GM12891 (cell line): ENCODE measurements around the gene TEX9.
"Not testable (repeated sequence)": the region's sequence is repeated elsewhere in the genome, so short reads cannot be mapped to it uniquely, and the experiment has no call there.

Experiments used
- DNase-seq: peaks from one replicate; pipeline ENCODE4 v3.0.0; 2011; ENCODE audit warnings: low spot score; ENCODE audit not compliant: insufficient read length
- FAIRE-seq: peaks from 2 replicates; lab custom pipeline; 2011; peaks lifted over from hg19 to GRCh38; lab: Jason Lieb, UNC
- PAX5 ChIP-seq: IDR thresholded peaks from 2 replicates; pipeline ENCODE4 v1.6.1; 2011; ENCODE audit warnings: low read length, moderate library complexity, mild to moderate bottlenecking; ENCODE audit not compliant: insufficient read depth, severe bottlenecking
- POLR2A ChIP-seq: IDR thresholded peaks from 2 replicates; pipeline ENCODE4 v1.6.1; 2011; ENCODE audit warnings: low read depth, low read length, control low read depth
- POLR2AphosphoS5 ChIP-seq: IDR thresholded peaks from 2 replicates; pipeline ENCODE4 v1.6.1; 2011; ENCODE audit warnings: low read depth, low read length, control low read depth
- POU2F2 ChIP-seq: IDR thresholded peaks from 2 replicates; pipeline ENCODE4 v1.6.1; 2011; ENCODE audit warnings: low read depth, mild to moderate bottlenecking, control low read depth, low read length, moderate library complexity
- SPI1 ChIP-seq: IDR thresholded peaks from 2 replicates; pipeline ENCODE4 v1.6.1; 2011; ENCODE audit warnings: low read depth, low read length, control low read depth
- TAF1 ChIP-seq: IDR thresholded peaks from 2 replicates; pipeline ENCODE4 v1.6.1; 2011; ENCODE audit warnings: low read depth, low read length, control low read depth

The TEX9 gene

GRCh38 chr15:56353119-56353518 lies 12.1 kb upstream of the TEX9 start:
- TF ChIP-seq SPI1 (no peak), POU2F2 (no peak), POLR2A (no peak), POLR2AphosphoS5 (no peak), TAF1 (no peak), PAX5 (no peak)
- DNase-seq (no peak), FAIRE-seq (no peak)

GRCh38 chr15:56353740-56354139 lies 11.5 kb upstream of the TEX9 start:
- TF ChIP-seq POU2F2 (no peak), POLR2A (no peak), SPI1 (no peak), TAF1 (no peak), PAX5 (no peak), POLR2AphosphoS5 (no peak)
- no peak for FAIRE-seq
- DNase-seq = no peak

GRCh38 chr15:56356616-56357015 lies 8.6 kb upstream of the TEX9 start:
- TF ChIP-seq PAX5 = no peak
- no peak for TF ChIP-seq SPI1
- no peak for TF ChIP-seq POLR2A
- TF ChIP-seq TAF1 = no peak
- no peak for TF ChIP-seq POU2F2
- no peak for TF ChIP-seq POLR2AphosphoS5
- peak; percentile 5 for FAIRE-seq

GRCh38 chr15:56358604-56359003 lies 6.6 kb upstream of the TEX9 start:
- FAIRE-seq (peak; percentile 50), DNase-seq (no peak)
- TF ChIP-seq POLR2AphosphoS5 (no peak), POU2F2 (no peak), POLR2A (no peak), PAX5 (no peak), TAF1 (no peak), SPI1 (no peak)

More at GRCh38 chr15:56356616-56357015, 8.6 kb upstream of the TEX9 start:
- no peak for DNase-seq

- FAIRE-seq (no peak), DNase-seq (no peak)
- TF ChIP-seq PAX5 = no peak
- TF ChIP-seq TAF1 = no peak
- no peak for TF ChIP-seq POLR2AphosphoS5
- TF ChIP-seq POU2F2 = no peak
- TF ChIP-seq POLR2A = no peak
- no peak for TF ChIP-seq SPI1
Measured at GRCh38 chr15:56361987-56362386, 3.2 kb upstream of the TEX9 start.

DNA sequence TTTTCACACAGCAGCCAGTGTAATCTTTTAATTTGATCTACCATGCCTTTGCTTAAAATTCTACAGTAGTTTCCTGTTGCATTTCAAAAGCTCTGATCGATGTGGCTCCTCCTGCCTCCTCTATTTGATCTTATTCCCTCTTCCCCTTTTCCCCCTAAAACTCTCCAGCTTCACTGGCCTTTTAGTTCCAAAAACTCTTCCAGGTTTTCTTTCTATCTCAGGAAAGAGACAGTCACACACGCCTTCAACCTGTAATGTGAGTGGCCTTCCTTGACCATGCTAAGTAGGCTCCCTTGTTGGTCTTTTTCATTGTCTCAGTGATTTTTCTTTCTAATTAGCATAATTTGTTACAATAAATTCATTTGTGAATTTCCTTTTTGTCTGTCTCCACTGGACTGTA lies 985 bp downstream of the TEX9 start:
- TF ChIP-seq PAX5 (no peak), SPI1 (0 out of 2 replicates have a peak, but pooled peaks have one; percentile 8)
- FAIRE-seq = no peak
- no peak for DNase-seq

GRCh38 chr15:56367156-56367555 lies 1.9 kb downstream of the TEX9 start:
- TF ChIP-seq PAX5 (no peak), POLR2A (no peak), POU2F2 (no peak), SPI1 (no peak), TAF1 (no peak), POLR2AphosphoS5 (no peak)
- DNase-seq (no peak), FAIRE-seq (no peak)

GRCh38 chr15:56369234-56369633 lies 4.0 kb downstream of the TEX9 start:
- FAIRE-seq (peak; percentile 35), DNase-seq (no peak)
- TF ChIP-seq SPI1 (no peak), POU2F2 (no peak), TAF1 (no peak), POLR2AphosphoS5 (no peak), POLR2A (no peak), PAX5 (no peak)

GRCh38 chr15:56371495-56372147 lies 6.4 kb downstream of the TEX9 start:
- FAIRE-seq (peak; percentile 91), DNase-seq (no peak)
- TF ChIP-seq POU2F2 (no peak), SPI1 (peak; percentile 94)

DNA sequence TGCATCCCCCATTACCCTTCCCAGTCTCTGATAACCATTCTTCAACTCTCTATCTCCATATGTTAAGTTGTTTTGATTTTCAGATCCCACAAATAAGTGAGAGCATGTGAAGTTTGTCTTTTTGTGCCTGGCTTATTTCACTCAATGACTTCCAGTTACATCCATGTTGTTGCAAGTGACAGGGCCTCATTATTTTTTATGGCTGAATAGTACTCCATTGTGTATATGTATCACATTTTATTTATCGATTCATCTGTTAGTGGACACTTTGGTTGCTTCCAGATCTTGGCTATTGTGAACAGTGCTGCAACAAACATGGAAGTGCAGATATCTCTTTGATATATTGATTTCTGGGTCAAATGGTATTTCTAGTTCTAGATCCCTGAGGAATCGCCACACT lies 9.5 kb downstream of the TEX9 start:
- FAIRE-seq, DNase-seq: not testable (repeated sequence)

GRCh38 chr15:56377822-56378221 lies 12.6 kb downstream of the TEX9 start:
- not testable (repeated sequence) for DNase-seq, FAIRE-seq
